K562 treated with DMSO at 1 percent for 48 hours (cell line): Measurements from ENCODE around the gene KLHDC7A. TPM values are rescaled to one million over a fixed set of nuclear protein-coding genes. Genes with fewer than 3 reads are reported as not detected.

Experiments used
- total RNA-seq: library from RNA; unstranded; fragments of 300-600 nt; gene quantifications from 2 replicates; pipeline ENCODE4 v1.2.3, GENCODE V29; 2022; ENCODE audit warnings: low replicate concordance; ENCODE audit errors: extremely low read depth

The KLHDC7A gene
- total RNA-seq: not detected in 2 replicates

DNA sequence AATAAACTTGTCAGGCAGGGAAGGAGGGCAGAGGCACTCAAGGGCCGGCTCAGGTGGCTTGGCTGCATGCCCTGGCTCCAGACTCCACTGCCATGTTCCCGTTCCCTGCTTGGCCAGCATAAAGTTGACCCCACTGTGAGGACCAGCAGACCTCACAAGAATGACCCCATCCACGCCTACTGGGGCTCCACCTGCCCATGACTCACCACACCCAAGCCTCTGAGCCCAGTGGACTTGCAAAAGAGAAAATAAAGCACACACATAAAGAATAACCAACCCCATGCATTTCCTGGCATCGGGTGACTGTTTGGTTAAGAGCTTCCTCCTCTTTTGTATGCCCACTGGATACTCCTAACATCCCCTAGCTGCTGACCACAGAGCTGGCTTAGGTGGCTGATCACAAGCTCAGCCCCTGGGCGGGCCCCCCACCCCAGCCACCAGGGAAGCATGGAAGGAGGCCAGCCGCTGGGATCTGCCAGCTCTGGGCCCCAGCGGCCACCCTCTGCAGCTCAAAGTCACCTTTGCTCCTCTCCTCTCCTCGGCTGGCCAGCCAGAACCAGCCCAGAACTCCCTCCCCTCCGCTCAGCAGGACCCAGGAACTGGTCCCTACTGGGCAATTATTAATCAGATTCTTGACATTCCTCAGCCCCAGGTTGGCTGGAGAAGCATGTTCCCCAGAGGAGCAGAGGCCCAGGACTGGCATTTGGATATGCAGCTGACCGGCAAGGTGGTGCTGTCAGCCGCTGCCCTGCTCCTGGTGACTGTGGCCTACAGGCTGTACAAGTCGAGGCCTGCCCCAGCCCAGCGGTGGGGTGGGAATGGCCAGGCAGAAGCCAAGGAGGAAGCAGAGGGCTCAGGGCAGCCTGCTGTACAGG, at the start of gene KLHDC7A:
Gene KLHDC7A, plus strand, starts transcription at position 616 of the 875 bp plus-strand sequence. Its CDS starts 52 bp downstream, at position 668.

Other genes with a start within 250 kb of the KLHDC7A start
- not detected in 2 replicates for gene PAX7, start 149.9 kb downstream of the KLHDC7A start, total RNA-seq